HL-60 (cell line): ENCODE measurements around the gene RASIP1.

Source experiments
- DNase-seq, 2 experiments: peaks; one replicate each; pipeline ENCODE4 v3.0.0-alpha.2; 2010 to 2020; ENCODE audit warnings: low read depth in 1 of 2, low spot score in 1 of 2
- H3K27ac ChIP-seq: fragments of 250-450 bp; sonication (Bioruptor Pico); replicated peaks from 2 replicates; pipeline ENCODE4 v1.5.1; 2020; ENCODE audit warnings: mild to moderate bottlenecking, moderate library complexity
- H3K27me3 ChIP-seq: fragments of 250-450 bp; sonication (Bioruptor Pico); 2 replicates; pipeline ENCODE4 v1.5.1; 2021; ENCODE audit warnings: mild to moderate bottlenecking, moderate library complexity; ENCODE audit not compliant: insufficient read depth, poor library complexity, severe bottlenecking
- H3K4me3 ChIP-seq: replicated peaks from 2 replicates; pipeline ENCODE4 v1.5.1; 2011; ENCODE audit warnings: mild to moderate bottlenecking, control low read depth, low read length; ENCODE audit not compliant: insufficient read depth
- GABPA ChIP-seq: IDR thresholded peaks from 2 replicates; pipeline ENCODE4 v1.6.1; 2012; ENCODE audit warnings: low read depth
- POLR2AphosphoS5 ChIP-seq: IDR thresholded peaks from 2 replicates; pipeline ENCODE4 v1.6.1; 2012; ENCODE audit warnings: low read depth
- SPI1 ChIP-seq: IDR thresholded peaks from 2 replicates; pipeline ENCODE4 v1.6.1; 2012; ENCODE audit warnings: low read depth, mild to moderate bottlenecking, borderline replicate concordance
- TF ChIP-seq, protein P1 (sequence below): IDR thresholded peaks from 2 replicates; pipeline ENCODE4 v1.6.1; 2012; ENCODE audit warnings: low read depth; ENCODE audit not compliant: insufficient replicate concordance
- TF ChIP-seq, protein P2 (sequence below): IDR thresholded peaks from one replicate; pipeline ENCODE4 v1.5.1; 2011; ENCODE audit warnings: low read length, control low read depth, inconsistent platforms; ENCODE audit not compliant: insufficient read depth

Gene RASIP1

DNA sequence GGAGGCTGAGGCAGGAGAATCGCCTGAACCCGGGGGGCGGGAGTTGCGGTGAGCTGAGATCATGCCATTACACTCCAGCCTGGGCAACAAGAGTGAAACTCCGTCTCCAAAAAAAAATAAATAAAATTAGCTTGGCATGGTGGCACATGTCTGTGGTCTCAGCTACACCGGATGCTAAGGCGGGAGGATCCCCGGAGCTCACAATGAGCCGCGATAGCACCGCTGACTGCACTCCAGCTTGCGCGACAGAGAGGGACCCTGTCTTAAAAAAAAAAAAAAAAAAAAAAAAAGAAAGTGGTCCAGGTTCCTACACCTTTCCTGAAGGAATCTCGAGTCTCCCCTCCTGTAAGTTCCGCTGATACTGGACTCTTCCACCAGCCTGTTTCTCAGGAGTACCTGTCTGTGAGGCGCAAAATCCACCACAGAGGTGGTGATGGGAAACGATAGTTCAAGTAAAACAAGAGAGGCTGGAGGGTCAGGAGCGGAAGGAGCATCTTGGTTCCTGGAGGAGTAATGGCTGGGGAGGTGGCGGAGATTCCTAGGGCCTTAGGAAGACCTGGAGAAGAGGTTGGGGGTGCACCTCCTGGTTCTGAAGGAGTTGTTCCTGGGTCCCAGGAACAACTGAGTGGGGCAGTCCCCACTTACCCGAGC, 11.6 kb upstream of the RASIP1 start:
- no peak for DNase-seq

GRCh38 chr19:48750771-48751504, 10.5 kb upstream of the RASIP1 start:
- DNase-seq = peak in 1 of 2 experiments; percentile 25
- Histone ChIP-seq H3K27me3 (peaks cover 36% of the 10 kb centered on the region), H3K4me3 (no peak overlapping the region), H3K27ac (no peak overlapping the region)
- TF ChIP-seq GABPA (no peak), POLR2AphosphoS5 (no peak), SPI1 (no peak)
- TF ChIP-seq, protein P1, sequence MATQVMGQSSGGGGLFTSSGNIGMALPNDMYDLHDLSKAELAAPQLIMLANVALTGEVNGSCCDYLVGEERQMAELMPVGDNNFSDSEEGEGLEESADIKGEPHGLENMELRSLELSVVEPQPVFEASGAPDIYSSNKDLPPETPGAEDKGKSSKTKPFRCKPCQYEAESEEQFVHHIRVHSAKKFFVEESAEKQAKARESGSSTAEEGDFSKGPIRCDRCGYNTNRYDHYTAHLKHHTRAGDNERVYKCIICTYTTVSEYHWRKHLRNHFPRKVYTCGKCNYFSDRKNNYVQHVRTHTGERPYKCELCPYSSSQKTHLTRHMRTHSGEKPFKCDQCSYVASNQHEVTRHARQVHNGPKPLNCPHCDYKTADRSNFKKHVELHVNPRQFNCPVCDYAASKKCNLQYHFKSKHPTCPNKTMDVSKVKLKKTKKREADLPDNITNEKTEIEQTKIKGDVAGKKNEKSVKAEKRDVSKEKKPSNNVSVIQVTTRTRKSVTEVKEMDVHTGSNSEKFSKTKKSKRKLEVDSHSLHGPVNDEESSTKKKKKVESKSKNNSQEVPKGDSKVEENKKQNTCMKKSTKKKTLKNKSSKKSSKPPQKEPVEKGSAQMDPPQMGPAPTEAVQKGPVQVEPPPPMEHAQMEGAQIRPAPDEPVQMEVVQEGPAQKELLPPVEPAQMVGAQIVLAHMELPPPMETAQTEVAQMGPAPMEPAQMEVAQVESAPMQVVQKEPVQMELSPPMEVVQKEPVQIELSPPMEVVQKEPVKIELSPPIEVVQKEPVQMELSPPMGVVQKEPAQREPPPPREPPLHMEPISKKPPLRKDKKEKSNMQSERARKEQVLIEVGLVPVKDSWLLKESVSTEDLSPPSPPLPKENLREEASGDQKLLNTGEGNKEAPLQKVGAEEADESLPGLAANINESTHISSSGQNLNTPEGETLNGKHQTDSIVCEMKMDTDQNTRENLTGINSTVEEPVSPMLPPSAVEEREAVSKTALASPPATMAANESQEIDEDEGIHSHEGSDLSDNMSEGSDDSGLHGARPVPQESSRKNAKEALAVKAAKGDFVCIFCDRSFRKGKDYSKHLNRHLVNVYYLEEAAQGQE = no peak
- TF ChIP-seq, protein P2, sequence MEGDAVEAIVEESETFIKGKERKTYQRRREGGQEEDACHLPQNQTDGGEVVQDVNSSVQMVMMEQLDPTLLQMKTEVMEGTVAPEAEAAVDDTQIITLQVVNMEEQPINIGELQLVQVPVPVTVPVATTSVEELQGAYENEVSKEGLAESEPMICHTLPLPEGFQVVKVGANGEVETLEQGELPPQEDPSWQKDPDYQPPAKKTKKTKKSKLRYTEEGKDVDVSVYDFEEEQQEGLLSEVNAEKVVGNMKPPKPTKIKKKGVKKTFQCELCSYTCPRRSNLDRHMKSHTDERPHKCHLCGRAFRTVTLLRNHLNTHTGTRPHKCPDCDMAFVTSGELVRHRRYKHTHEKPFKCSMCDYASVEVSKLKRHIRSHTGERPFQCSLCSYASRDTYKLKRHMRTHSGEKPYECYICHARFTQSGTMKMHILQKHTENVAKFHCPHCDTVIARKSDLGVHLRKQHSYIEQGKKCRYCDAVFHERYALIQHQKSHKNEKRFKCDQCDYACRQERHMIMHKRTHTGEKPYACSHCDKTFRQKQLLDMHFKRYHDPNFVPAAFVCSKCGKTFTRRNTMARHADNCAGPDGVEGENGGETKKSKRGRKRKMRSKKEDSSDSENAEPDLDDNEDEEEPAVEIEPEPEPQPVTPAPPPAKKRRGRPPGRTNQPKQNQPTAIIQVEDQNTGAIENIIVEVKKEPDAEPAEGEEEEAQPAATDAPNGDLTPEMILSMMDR = no peak

More for the DNA sequence above, 11.6 kb upstream of the RASIP1 start:
- TF ChIP-seq POLR2AphosphoS5 (no peak), GABPA (no peak), SPI1 (no peak)
- no peak overlapping the region for H3K27ac ChIP-seq
- peaks cover 36% of the 10 kb centered on the region for H3K27me3 ChIP-seq
- no peak overlapping the region for H3K4me3 ChIP-seq

- DNase-seq = no peak
- TF ChIP-seq POLR2AphosphoS5 = no peak
- TF ChIP-seq GABPA = no peak
- TF ChIP-seq, protein P2 = no peak
- TF ChIP-seq, protein P1 = no peak
- no peak for TF ChIP-seq SPI1
- H3K4me3 ChIP-seq = no peak overlapping the region
- H3K27ac ChIP-seq = no peak overlapping the region
- peaks cover 36% of the 10 kb centered on the region for H3K27me3 ChIP-seq
Observed at GRCh38 chr19:48750351-48750750, 9.9 kb upstream of the RASIP1 start.

DNA sequence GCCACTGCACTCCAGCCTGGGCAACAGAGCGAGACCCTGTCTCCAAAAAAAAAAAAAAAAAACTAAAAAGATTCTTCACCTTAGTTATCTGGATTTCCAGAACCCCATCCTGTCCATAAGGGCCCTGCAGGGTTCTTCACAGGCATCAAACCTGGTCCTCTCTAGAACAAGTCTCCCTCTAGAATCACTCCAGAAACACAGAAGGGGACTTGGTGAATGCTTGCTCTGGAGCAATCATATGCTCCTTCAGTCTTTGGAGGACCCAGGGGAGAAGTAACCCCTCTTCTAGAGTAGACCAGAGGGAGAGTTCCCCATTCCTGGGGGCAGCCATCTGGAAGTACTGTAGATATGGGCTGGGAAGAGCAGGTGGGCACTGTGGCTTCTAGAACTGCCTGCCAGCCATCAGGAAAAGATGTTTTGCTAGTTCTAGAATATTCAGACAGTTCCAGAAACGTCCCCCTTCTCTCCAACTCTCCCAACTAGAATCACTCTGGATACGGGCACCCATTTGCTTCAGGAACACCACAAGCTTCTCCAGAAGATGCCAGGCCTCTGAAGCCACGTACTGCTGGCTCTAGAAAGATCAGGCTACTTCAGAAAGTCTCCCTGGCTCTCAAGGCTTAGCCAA, 9.3 kb upstream of the RASIP1 start:
- Histone ChIP-seq H3K4me3 (no peak overlapping the region), H3K27ac (no peak overlapping the region), H3K27me3 (peaks cover 36% of the 10 kb centered on the region)
- no peak for DNase-seq
- TF ChIP-seq POLR2AphosphoS5 = no peak
